ENCODE results near the gene EMC10. TPM values are rescaled to one million over a fixed set of nuclear protein-coding genes. Genes with fewer than 3 reads are reported as not detected.
A peak's percentile ranks its signal among the peaks of the same experiment; 100 is the strongest.

The EMC10 gene
- total RNA-seq, 1 donor from 2014 or later = 274 TPM

DNA sequence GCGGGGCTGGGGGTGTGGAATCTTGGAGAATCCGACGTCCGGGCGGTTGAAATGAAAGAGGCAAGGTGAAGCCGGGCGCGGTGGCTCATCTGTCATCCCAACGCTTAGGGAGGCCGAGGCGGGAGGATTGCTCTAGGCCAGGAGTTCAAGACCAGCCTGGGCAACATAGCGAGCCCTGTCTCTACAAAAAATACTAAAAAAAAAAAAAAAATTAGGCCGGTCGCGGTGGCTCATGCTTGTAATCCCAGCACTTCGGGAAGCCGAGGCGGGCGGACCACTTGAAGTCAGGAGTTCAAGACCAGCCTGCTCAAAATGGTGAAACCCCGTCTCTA, 566 bp downstream of the EMC10 start:
- Histone ChIP-seq H3K4me3 (ENCODE audit: low read depth, low read length) (peak overlapping the region; percentile 79), H3K36me3 (ENCODE audit: control insufficient read depth, insufficient read depth, low read length) (no peaks in the 10 kb centered on the region), H3K27me3 (ENCODE audit: control insufficient read depth, insufficient read depth, low read length) (no peaks in the 10 kb centered on the region)
- DNase-seq (ENCODE audit: low read depth) = no peak
- TF ChIP-seq, protein P1, sequence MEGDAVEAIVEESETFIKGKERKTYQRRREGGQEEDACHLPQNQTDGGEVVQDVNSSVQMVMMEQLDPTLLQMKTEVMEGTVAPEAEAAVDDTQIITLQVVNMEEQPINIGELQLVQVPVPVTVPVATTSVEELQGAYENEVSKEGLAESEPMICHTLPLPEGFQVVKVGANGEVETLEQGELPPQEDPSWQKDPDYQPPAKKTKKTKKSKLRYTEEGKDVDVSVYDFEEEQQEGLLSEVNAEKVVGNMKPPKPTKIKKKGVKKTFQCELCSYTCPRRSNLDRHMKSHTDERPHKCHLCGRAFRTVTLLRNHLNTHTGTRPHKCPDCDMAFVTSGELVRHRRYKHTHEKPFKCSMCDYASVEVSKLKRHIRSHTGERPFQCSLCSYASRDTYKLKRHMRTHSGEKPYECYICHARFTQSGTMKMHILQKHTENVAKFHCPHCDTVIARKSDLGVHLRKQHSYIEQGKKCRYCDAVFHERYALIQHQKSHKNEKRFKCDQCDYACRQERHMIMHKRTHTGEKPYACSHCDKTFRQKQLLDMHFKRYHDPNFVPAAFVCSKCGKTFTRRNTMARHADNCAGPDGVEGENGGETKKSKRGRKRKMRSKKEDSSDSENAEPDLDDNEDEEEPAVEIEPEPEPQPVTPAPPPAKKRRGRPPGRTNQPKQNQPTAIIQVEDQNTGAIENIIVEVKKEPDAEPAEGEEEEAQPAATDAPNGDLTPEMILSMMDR (IDR thresholded peaks at IDR 0.05; ENCODE audit: insufficient read depth, low read length, poor library complexity, severe bottlenecking) = no peak

- no peak overlapping the region for H3K4me3 ChIP-seq (ENCODE audit: low read depth, low read length)
- TF ChIP-seq, protein P1 (IDR thresholded peaks at IDR 0.05; ENCODE audit: insufficient read depth, low read length, poor library complexity, severe bottlenecking) = no peak
- no peaks in the 10 kb centered on the region for H3K27me3 ChIP-seq (ENCODE audit: control insufficient read depth, insufficient read depth, low read length)
- DNase-seq (ENCODE audit: low read depth) = no peak
- no peaks in the 10 kb centered on the region for H3K36me3 ChIP-seq (ENCODE audit: control insufficient read depth, insufficient read depth, low read length)
Observed at GRCh38 chr19:50477751-50478515, 1.6 kb downstream of the EMC10 start.

DNA sequence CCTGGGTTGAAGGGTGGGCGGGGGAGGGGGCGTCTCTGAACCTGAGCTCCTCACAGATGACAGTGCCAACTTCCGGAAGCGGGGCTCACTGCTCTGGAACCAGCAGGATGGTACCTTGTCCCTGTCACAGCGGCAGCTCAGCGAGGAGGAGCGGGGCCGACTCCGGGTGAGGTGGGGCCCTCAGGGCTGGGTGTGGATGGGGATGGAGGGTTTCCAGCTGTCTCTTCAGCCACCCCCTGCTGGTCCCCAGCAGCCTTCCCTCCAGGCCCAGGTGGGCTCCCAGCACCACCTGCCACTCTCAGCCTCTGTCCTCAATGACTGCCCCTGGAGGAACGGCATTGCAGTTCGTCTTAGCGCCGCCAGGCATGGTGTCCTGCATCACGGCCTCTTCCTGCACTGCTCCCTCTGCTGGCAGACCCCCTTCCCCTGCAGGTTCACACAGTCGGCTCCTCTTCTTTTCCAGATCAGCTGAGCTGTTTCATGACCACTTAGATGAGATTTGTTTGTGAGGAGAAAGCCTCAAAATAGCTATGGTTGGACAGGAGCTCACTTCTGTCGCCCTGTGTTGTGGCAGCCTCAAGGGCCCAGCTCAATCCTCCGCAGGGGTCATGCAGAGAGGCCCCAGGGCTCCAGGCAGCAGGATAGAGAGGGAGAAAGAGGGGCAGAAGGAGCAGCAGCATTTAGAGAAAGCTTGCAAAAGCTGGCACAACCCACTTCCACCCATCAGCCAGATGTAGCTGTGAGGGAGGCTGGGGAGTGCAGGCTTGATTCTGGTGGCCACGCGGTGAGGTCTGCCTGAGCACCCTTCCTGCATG, 2.8 kb downstream of the EMC10 start:
- Histone ChIP-seq H3K36me3 (ENCODE audit: control insufficient read depth, insufficient read depth, low read length) (no peaks in the 10 kb centered on the region), H3K27me3 (ENCODE audit: control insufficient read depth, insufficient read depth, low read length) (no peaks in the 10 kb centered on the region), H3K4me3 (ENCODE audit: low read depth, low read length) (no peak overlapping the region)
- DNase-seq (ENCODE audit: low read depth) = no peak
- TF ChIP-seq, protein P1 (IDR thresholded peaks at IDR 0.05; ENCODE audit: insufficient read depth, low read length, poor library complexity, severe bottlenecking) = peak; percentile 61

DNA sequence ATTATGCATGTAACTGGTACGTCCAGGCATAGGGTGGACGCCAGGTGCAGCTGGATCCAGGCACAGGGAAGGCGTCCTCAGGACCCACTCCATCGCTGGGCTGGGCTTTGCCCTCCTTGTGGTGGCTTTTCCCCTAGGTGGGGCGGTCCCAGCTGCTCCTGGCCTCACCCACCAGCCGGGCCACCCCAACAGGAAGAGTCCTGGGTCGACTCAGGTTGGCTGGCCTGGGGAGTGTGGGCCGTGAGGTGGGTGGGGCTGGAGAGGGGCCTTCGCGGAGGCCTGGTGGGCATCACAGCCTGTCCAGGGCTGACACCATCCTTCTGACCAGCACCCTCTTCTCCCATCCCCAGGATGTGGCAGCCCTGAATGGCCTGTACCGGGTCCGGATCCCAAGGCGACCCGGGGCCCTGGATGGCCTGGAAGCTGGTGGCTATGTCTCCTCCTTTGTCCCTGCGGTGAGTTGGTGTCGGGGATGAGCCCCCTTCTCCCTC, 3.5 kb downstream of the EMC10 start:
- no peak for DNase-seq (ENCODE audit: low read depth)
- Histone ChIP-seq H3K36me3 (ENCODE audit: control insufficient read depth, insufficient read depth, low read length) (no peaks in the 10 kb centered on the region), H3K4me3 (ENCODE audit: low read depth, low read length) (no peak overlapping the region), H3K27me3 (ENCODE audit: control insufficient read depth, insufficient read depth, low read length) (no peaks in the 10 kb centered on the region)
- TF ChIP-seq, protein P1 (IDR thresholded peaks at IDR 0.05; ENCODE audit: insufficient read depth, low read length, poor library complexity, severe bottlenecking) = no peak

GRCh38 chr19:50480281-50481111, 4.2 kb downstream of the EMC10 start:
- Histone ChIP-seq H3K36me3 (ENCODE audit: control insufficient read depth, insufficient read depth, low read length) (no peaks in the 10 kb centered on the region), H3K4me3 (ENCODE audit: low read depth, low read length) (no peak overlapping the region), H3K27me3 (ENCODE audit: control insufficient read depth, insufficient read depth, low read length) (no peaks in the 10 kb centered on the region)
- TF ChIP-seq, protein P1 (IDR thresholded peaks at IDR 0.05; ENCODE audit: insufficient read depth, low read length, poor library complexity, severe bottlenecking) = no peak
- DNase-seq (ENCODE audit: low read depth) = no peak

Measured in kidney epithelial cell (primary cell).